COR-L47 (cell line): ENCODE data around the gene RNF212.
"Not testable (repeated sequence)": the region's sequence is repeated elsewhere in the genome, so short reads cannot be mapped to it uniquely, and the experiment has no call there.

ENCODE experiments used
- DNase-seq: peaks from one replicate; lab custom pipeline; 2025; lab: John Stamatoyannopoulos, UW

The RNF212 gene

GRCh38 chr4:1113311-1114009 is at the start of gene RNF212:
TSS of gene RNF212 (minus strand) at chr4:1113564. CDS start at chr4:1113464, 100 bp downstream.
- no peak for DNase-seq

GRCh38 chr4:1160351-1160750 is 47.0 kb upstream of the RNF212 start:
- no peak for DNase-seq

- no peak for DNase-seq
These were observed 42.7 kb upstream of the RNF212 start for GRCh38 chr4:1156069-1156468.

GRCh38 chr4:1155314-1155713 is 42.0 kb upstream of the RNF212 start:
- no peak for DNase-seq

- DNase-seq: no peak
These were observed 41.3 kb upstream of the RNF212 start for GRCh38 chr4:1154523-1155182.

- DNase-seq: no peak
These were observed 40.8 kb upstream of the RNF212 start for GRCh38 chr4:1154126-1154522.

GRCh38 chr4:1153567-1154090 is 40.3 kb upstream of the RNF212 start:
- DNase-seq: no peak

- no peak for DNase-seq
These were observed 38.9 kb upstream of the RNF212 start for GRCh38 chr4:1152290-1152689.

- no peak for DNase-seq
These were observed 38.2 kb upstream of the RNF212 start for GRCh38 chr4:1151541-1151940.

- no peak for DNase-seq
These were observed 37.5 kb upstream of the RNF212 start for GRCh38 chr4:1150875-1151274.

- no peak for DNase-seq
These were observed 26.5 kb upstream of the RNF212 start for GRCh38 chr4:1139860-1140259.

GRCh38 chr4:1137850-1138249 is 24.5 kb upstream of the RNF212 start:
- no peak for DNase-seq

- no peak for DNase-seq
These were observed 23.9 kb upstream of the RNF212 start for GRCh38 chr4:1137063-1137776.

- DNase-seq: no peak
These were observed 22.7 kb upstream of the RNF212 start for GRCh38 chr4:1136048-1136447.

GRCh38 chr4:1133033-1133432 is 19.7 kb upstream of the RNF212 start:
- no peak for DNase-seq

GRCh38 chr4:1130316-1131186 is 17.2 kb upstream of the RNF212 start:
- DNase-seq: peak; percentile 53

- no peak for DNase-seq
These were observed 13.1 kb upstream of the RNF212 start for GRCh38 chr4:1126506-1126905.

GRCh38 chr4:1125466-1125865 is 12.1 kb upstream of the RNF212 start:
- not testable (repeated sequence) for DNase-seq

GRCh38 chr4:1124818-1125217 is 11.5 kb upstream of the RNF212 start:
- no peak for DNase-seq

- DNase-seq: no peak
These were observed 9.1 kb upstream of the RNF212 start for GRCh38 chr4:1122505-1122904.

GRCh38 chr4:1116838-1117237 is 3.5 kb upstream of the RNF212 start:
- DNase-seq: no peak
